ENCODE results near the gene IRF4.

IRF4 gene

GRCh38 chr6:431986-432385 is 40.4 kb downstream of the IRF4 start:
- no peaks in the 10 kb centered on the region for H3K36me3 ChIP-seq (ENCODE audit: control insufficient read depth, insufficient read depth, low read length)
- H3K27ac ChIP-seq (ENCODE audit: low read depth, low read length): no peak overlapping the region
- no peak overlapping the region for H3K9ac ChIP-seq (ENCODE audit: low read length)
- H3K4me1 ChIP-seq (ENCODE audit: control insufficient read depth, insufficient read depth, low read length): no peaks in the 10 kb centered on the region
- no peak overlapping the region for H3K4me3 ChIP-seq (ENCODE audit: low read length)
- no peaks in the 10 kb centered on the region for H3K27me3 ChIP-seq (ENCODE audit: control insufficient read depth, insufficient read depth, low read length)

DNA sequence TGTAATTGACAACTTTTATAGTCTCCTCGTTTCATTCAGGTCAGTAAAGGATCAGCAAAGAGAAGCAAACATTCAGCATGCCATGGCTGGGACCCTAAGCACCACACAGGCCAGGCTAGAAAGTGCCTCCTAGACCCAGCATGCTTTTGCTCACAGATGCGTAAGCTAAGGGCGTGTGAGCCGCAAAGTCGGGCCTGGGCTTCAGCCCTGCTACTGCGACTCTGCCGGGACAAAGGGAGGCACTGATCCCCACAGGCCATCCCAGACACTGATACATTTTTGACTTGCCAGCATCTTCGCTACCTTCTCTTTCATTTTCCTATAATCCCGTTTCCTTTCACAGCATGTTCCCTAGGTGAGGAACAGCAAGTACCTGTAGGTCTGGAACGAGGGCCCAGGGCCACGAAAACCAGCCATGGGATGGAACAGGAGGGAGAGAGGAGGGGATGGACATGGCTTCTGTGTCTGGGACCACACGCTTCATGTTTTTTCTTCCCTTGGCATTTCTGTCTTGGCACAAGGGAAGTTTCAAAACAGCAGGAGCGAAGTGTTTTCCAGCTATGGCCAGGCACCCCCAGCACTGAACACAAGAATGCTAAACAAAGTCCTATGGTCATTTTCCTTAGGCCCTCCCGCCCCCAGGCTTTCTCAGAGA is 42.6 kb downstream of the IRF4 start:
- no peaks in the 10 kb centered on the region for H3K36me3 ChIP-seq (ENCODE audit: control insufficient read depth, insufficient read depth, low read length)
- no peak overlapping the region for H3K4me3 ChIP-seq (ENCODE audit: low read length)
- H3K27me3 ChIP-seq (ENCODE audit: control insufficient read depth, insufficient read depth, low read length): no peaks in the 10 kb centered on the region
- no peak overlapping the region for H3K9ac ChIP-seq (ENCODE audit: low read length)
- no peaks in the 10 kb centered on the region for H3K4me1 ChIP-seq (ENCODE audit: control insufficient read depth, insufficient read depth, low read length)
- no peak overlapping the region for H3K27ac ChIP-seq (ENCODE audit: low read depth, low read length)

GRCh38 chr6:435441-436307 is 44.1 kb downstream of the IRF4 start:
- no peak overlapping the region for H3K27ac ChIP-seq (ENCODE audit: low read depth, low read length)
- no peak overlapping the region for H3K9ac ChIP-seq (ENCODE audit: low read length)
- H3K36me3 ChIP-seq (ENCODE audit: control insufficient read depth, insufficient read depth, low read length): no peaks in the 10 kb centered on the region
- H3K27me3 ChIP-seq (ENCODE audit: control insufficient read depth, insufficient read depth, low read length): no peaks in the 10 kb centered on the region
- H3K4me1 ChIP-seq (ENCODE audit: control insufficient read depth, insufficient read depth, low read length): no peaks in the 10 kb centered on the region
- H3K4me3 ChIP-seq (ENCODE audit: low read length): no peak overlapping the region

DNA sequence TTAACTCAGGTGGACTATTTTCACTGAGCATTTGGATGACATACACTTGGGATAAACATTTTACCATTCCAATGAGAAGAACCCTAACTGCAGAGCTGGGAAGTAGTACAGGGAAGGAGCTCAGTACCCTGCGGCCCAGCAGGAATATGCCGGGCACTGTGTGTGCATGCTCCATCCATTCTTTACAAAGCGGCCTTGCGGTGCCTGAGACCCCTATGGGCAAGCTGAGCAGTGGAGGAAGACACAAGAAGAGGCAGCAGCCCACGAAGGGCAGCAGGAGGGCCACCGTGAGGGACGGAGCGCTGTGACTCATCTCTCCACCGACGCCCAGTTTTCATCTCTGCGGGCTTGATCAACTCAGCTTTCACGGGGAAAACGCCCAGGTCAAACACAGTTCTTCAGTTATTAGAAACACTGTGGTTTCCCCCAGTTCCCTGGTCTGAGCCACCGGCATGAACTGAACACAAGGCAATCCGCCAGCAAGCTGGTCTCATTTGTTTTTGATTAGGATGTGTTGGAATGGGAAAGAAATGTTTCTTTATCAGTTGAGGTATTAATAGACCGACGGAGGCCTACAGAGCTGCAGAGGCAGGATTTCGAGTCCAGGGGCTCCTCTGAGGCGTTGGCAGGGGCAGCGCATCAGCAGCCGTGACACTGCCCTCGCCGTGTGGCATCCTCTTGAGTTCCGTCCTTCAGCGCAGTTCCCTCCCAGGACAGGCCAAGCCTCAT is 44.9 kb downstream of the IRF4 start:
- no peak overlapping the region for H3K27ac ChIP-seq (ENCODE audit: low read depth, low read length)
- H3K36me3 ChIP-seq (ENCODE audit: control insufficient read depth, insufficient read depth, low read length): no peaks in the 10 kb centered on the region
- H3K27me3 ChIP-seq (ENCODE audit: control insufficient read depth, insufficient read depth, low read length): no peaks in the 10 kb centered on the region
- no peaks in the 10 kb centered on the region for H3K4me1 ChIP-seq (ENCODE audit: control insufficient read depth, insufficient read depth, low read length)
- H3K4me3 ChIP-seq (ENCODE audit: low read length): no peak overlapping the region
- no peak overlapping the region for H3K9ac ChIP-seq (ENCODE audit: low read length)

GRCh38 chr6:437037-437392 is 45.5 kb downstream of the IRF4 start:
- Histone ChIP-seq H3K4me3 (ENCODE audit: low read length) (no peak overlapping the region), H3K9ac (ENCODE audit: low read length) (no peak overlapping the region), H3K4me1 (ENCODE audit: control insufficient read depth, insufficient read depth, low read length) (no peaks in the 10 kb centered on the region), H3K27ac (ENCODE audit: low read depth, low read length) (no peak overlapping the region), H3K27me3 (ENCODE audit: control insufficient read depth, insufficient read depth, low read length) (no peaks in the 10 kb centered on the region), H3K36me3 (ENCODE audit: control insufficient read depth, insufficient read depth, low read length) (no peaks in the 10 kb centered on the region)

DNA sequence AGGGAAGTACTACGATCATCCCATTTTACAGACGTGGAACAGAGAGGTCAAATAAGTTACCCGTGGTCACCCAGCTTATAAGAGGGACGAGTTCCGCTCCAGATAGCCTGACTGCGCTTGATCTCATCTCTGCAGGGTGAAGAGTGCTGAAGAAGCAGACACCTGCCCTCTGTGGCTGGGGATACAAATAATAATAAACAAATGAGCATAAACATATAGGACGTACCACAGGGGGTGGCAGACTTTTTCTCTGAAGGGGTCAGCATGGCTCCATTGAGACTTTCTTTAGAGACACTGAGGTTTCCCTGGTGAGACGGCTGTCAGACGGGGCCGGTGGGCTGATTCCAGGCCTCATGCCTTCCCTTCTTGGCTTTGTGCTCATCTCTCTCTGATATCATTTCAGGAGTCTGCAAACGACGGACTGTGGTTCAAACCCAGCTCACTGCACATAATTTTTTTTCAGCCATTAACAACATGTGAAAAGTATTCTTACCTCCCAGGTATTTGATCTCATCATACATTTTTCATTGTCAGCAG is 47.1 kb downstream of the IRF4 start:
- H3K36me3 ChIP-seq (ENCODE audit: control insufficient read depth, insufficient read depth, low read length): no peaks in the 10 kb centered on the region
- no peak overlapping the region for H3K27ac ChIP-seq (ENCODE audit: low read depth, low read length)
- no peaks in the 10 kb centered on the region for H3K4me1 ChIP-seq (ENCODE audit: control insufficient read depth, insufficient read depth, low read length)
- H3K9ac ChIP-seq (ENCODE audit: low read length): no peak overlapping the region
- no peak overlapping the region for H3K4me3 ChIP-seq (ENCODE audit: low read length)
- no peaks in the 10 kb centered on the region for H3K27me3 ChIP-seq (ENCODE audit: control insufficient read depth, insufficient read depth, low read length)

DNA sequence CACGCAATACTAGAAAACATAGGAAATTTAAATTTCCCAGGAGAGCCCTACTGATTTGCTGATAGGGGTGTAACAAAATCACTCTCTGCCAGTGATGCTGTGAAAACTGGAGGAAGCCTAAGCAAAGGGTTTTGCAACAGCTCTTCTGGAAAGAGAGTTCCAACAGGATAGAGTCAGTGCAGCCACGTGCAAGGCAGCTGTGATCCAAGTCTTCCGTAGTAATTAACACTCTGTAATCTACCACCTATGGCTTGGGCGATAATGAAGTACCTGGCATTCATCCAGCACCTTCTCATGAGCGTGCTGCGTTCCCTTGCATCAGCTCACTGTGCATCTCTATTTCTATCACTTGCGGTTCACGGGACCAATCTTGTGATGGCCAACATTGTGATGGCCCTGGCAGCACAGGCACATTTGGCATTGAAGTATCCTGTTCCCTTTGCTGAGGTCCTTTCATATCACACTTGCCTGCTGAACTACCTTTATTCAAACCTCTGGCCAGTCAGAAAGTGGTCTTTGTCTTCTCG is 48.2 kb downstream of the IRF4 start:
- Histone ChIP-seq H3K4me1 (ENCODE audit: control insufficient read depth, insufficient read depth, low read length) (no peaks in the 10 kb centered on the region), H3K36me3 (ENCODE audit: control insufficient read depth, insufficient read depth, low read length) (no peaks in the 10 kb centered on the region), H3K9ac (ENCODE audit: low read length) (no peak overlapping the region), H3K27ac (ENCODE audit: low read depth, low read length) (no peak overlapping the region), H3K4me3 (ENCODE audit: low read length) (no peak overlapping the region), H3K27me3 (ENCODE audit: control insufficient read depth, insufficient read depth, low read length) (no peaks in the 10 kb centered on the region)

DNA sequence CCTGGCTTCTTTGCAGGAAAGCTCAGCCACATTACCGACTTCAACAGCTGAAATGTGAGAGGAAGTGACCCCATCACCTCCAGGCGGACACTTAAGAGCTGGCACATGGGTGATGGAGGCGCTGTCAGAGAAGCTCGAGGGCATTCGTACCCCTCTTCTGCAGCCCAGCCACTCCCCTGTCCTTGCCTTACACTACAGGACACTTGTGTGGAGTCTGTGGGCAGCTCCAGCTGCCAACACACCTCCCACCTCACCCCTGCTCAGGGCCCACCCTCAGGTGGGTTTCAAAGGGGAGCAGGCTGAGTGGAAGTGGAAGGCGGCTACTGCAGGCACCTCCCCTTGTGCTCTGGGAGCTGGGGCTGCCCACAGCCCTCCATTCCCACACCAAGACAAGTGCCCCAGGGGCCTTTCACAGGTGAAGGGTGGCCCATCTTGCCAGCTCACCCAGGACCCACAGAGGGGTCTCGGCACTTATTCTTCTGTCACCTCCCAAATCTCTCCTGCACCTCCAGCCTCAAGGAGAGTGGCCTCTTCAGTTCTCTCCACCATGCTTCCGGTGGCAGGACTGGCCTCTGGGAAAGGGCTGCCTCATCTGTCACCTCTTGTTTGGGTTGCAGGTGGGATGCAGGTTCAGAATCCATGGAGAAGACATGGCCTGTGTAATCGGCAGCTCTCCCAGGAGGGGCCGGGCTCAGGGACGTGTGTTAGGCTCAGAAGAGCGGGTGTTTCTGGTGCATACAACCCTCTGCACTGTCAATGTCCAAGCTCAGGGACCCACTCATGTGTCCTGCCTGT is 49.8 kb downstream of the IRF4 start:
- H3K36me3 ChIP-seq (ENCODE audit: control insufficient read depth, insufficient read depth, low read length): no peaks in the 10 kb centered on the region
- no peak overlapping the region for H3K27ac ChIP-seq (ENCODE audit: low read depth, low read length)
- H3K4me3 ChIP-seq (ENCODE audit: low read length): no peak overlapping the region
- H3K4me1 ChIP-seq (ENCODE audit: control insufficient read depth, insufficient read depth, low read length): no peaks in the 10 kb centered on the region
- no peak overlapping the region for H3K9ac ChIP-seq (ENCODE audit: low read length)
- no peaks in the 10 kb centered on the region for H3K27me3 ChIP-seq (ENCODE audit: control insufficient read depth, insufficient read depth, low read length)

DNA sequence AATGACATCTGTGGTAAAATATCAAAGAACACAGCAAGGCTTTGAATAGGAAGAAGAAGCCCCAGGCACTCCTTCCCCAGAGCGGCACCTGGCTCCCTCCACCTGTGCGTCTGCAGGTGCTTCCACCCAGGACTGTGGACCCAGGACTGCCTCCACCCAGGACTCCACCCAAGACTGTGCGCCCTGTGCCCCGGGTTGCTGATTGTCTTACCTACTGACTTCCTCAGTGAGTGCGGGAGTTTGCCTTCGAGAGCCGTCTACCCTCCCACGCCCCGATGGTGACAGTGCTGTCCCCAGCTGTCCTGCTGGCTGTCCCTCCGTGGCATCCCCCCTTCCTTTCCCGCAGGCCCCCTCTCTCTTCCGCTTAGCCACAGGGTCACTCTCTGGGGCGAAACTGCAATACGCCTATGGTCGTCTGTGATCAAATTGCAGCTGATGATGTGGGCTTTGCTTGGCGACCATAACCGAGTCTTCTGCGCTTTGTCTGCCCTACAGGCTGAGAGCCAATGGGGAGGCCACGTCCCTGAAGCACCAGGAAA is 52.1 kb downstream of the IRF4 start:
- H3K4me1 ChIP-seq (ENCODE audit: control insufficient read depth, insufficient read depth, low read length): no peaks in the 10 kb centered on the region
- no peak overlapping the region for H3K27ac ChIP-seq (ENCODE audit: low read depth, low read length)
- no peaks in the 10 kb centered on the region for H3K27me3 ChIP-seq (ENCODE audit: control insufficient read depth, insufficient read depth, low read length)
- H3K36me3 ChIP-seq (ENCODE audit: control insufficient read depth, insufficient read depth, low read length): no peaks in the 10 kb centered on the region
- H3K4me3 ChIP-seq (ENCODE audit: low read length): no peak overlapping the region
- H3K9ac ChIP-seq (ENCODE audit: low read length): no peak overlapping the region

DNA sequence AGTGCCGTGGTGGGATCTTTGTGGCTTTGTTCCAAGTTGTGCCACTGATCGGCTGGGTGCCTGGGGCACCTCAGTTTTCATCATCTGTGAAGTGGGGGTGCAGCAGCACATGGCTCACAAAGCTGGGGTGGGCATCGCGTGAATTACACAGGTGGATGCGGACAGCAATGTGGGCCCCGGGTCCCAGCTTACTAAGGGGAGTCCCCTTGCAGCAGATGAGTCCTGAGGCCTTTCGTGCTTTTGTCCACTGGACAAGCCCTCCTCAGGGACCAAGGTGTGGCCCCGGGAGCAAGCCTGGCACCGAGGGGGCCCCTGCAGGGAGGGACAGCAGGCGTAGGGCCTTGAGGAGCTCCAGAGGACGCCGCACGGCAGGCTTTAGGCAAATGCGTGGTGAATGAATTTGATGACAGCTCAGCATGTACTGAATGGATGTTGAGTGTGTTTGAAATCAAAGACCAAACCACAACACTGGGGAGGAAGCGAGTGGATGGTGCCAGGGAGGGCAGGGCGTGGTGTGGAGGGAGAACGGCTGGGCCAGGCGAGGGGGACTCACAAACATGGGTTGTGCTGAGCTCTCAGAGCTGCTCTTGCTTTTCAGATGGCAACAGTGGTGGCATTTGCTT is 53.2 kb downstream of the IRF4 start:
- no peaks in the 10 kb centered on the region for H3K36me3 ChIP-seq (ENCODE audit: control insufficient read depth, insufficient read depth, low read length)
- H3K4me1 ChIP-seq (ENCODE audit: control insufficient read depth, insufficient read depth, low read length): no peaks in the 10 kb centered on the region
- H3K9ac ChIP-seq (ENCODE audit: low read length): no peak overlapping the region
- no peaks in the 10 kb centered on the region for H3K27me3 ChIP-seq (ENCODE audit: control insufficient read depth, insufficient read depth, low read length)
- no peak overlapping the region for H3K27ac ChIP-seq (ENCODE audit: low read depth, low read length)
- H3K4me3 ChIP-seq (ENCODE audit: low read length): no peak overlapping the region

DNA sequence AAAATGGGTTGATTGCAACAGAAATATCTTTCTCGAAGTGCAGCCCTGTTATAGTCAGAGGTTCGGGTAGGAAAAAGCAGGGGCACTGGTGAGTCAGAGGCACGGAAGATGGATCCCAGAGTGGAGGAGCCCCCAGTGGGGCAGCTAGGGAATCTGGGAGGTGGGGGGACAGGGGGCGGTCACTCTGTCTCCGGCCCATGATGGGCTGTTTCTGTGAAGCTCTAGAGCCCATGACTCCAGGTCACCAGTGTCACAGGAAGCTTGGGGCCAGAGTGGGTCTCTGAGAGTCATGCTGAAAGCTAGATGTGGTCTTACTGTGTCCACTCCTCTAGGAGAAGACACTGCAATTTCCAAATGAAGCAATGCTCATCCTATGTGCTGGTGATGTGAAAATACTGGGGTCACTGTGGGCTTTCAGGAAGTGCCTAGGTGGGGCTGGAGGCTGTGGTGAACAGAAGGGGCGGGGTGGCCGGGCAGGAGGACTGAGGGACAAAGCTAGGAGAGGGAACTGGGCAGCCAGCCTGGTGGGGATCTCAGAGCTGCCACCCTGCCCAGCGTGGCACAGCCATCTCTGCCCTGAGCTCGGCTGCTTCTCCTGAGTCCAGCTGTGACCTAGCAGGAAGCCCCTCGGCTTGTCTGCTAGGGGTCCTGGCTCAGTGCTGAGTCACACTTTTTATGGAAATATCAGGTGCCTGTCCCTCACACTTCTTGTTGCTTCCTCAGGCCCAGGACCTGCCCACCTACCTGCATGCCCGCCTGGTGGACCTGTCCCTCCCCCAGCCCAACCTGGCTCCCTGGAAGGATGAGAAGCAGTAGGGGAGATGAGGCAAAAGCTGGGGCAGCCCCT is 54.2 kb downstream of the IRF4 start:
- Histone ChIP-seq H3K27me3 (ENCODE audit: control insufficient read depth, insufficient read depth, low read length) (no peaks in the 10 kb centered on the region), H3K9ac (ENCODE audit: low read length) (no peak overlapping the region), H3K4me1 (ENCODE audit: control insufficient read depth, insufficient read depth, low read length) (no peaks in the 10 kb centered on the region), H3K4me3 (ENCODE audit: low read length) (no peak overlapping the region), H3K36me3 (ENCODE audit: control insufficient read depth, insufficient read depth, low read length) (no peaks in the 10 kb centered on the region), H3K27ac (ENCODE audit: low read depth, low read length) (no peak overlapping the region)

Measured in rectal smooth muscle tissue (tissue), 1 donor.